A673 (cell line): ENCODE measurements around the gene PNLDC1. TPM values are rescaled to one million over a fixed set of nuclear protein-coding genes. Genes with fewer than 3 reads are reported as not detected.

Experiments
- Bru-seq: library from RNA; stranded (reverse); fragments of 400-500 nt; gene quantifications from one replicate; lab custom pipeline; 2021; lab: Mats Ljungman, UMichigan
- BruChase-seq, 2 experiments: library from RNA; stranded (reverse); fragments of 400-500 nt; gene quantifications; one replicate each; lab custom pipeline; 2021; lab: Mats Ljungman, UMichigan
- BruUV-seq: library from RNA; stranded (reverse); fragments of 400-500 nt; replicated peaks from 2 replicates; lab custom pipeline; 2021; lab: Mats Ljungman, UMichigan
- CTCF ChIA-PET: fragments of 300-600 bp; sonication (Branson Sonifier 250); formaldehyde crosslinking; loops from one replicate; lab custom pipeline; 2022; ENCODE audit warnings: antibody characterized with exemption; lab: Charles Lee
- POLR2A ChIA-PET: fragments of 300-600 bp; sonication (Branson Sonifier 250); formaldehyde crosslinking; loops from one replicate; lab custom pipeline; 2022; ENCODE audit warnings: antibody characterized with exemption; ENCODE audit not compliant: low non-redundant PET; lab: Charles Lee
- DNase-seq: peaks from one replicate; pipeline ENCODE4 v3.0.0-alpha.2; 2015; ENCODE audit warnings: low spot score
- H3K27ac ChIP-seq: fragments of 200-600 bp; sonication (generic); 2 replicates; pipeline ENCODE4 v1.5.1; 2016; ENCODE audit warnings: mixed run types, low read depth, mild to moderate bottlenecking, mixed read lengths, antibody characterized with exemption, low read length; ENCODE audit not compliant: poor library complexity, severe bottlenecking
- H3K27me3 ChIP-seq: fragments of 200-600 bp; sonication (generic); replicated peaks from 2 replicates; pipeline ENCODE4 v1.6.1; 2017; ENCODE audit warnings: mixed run types, low read depth, mild to moderate bottlenecking, mixed read lengths, antibody characterized with exemption, low read length; ENCODE audit not compliant: insufficient read depth, poor library complexity
- H3K36me3 ChIP-seq: fragments of 200-600 bp; sonication (generic); 2 replicates; pipeline ENCODE4 v1.6.1; 2016; ENCODE audit warnings: mixed run types, mild to moderate bottlenecking, mixed read lengths, antibody characterized with exemption, low read length; ENCODE audit not compliant: insufficient read depth, poor library complexity, severe bottlenecking
- H3K4me1 ChIP-seq: fragments of 200-600 bp; sonication (generic); 2 replicates; pipeline ENCODE4 v1.6.1; 2017; ENCODE audit warnings: mixed run types, mild to moderate bottlenecking, mixed read lengths, antibody characterized with exemption, low read length; ENCODE audit not compliant: insufficient read depth, poor library complexity, severe bottlenecking
- H3K4me3 ChIP-seq: fragments of 200-600 bp; sonication (generic); 2 replicates; pipeline ENCODE4 v1.5.1; 2016; ENCODE audit warnings: low read depth, mixed run types, mild to moderate bottlenecking, mixed read lengths, low read length; ENCODE audit not compliant: poor library complexity, severe bottlenecking
- H3K9me3 ChIP-seq: fragments of 200-600 bp; sonication (generic); 2 replicates; pipeline ENCODE4 v1.6.1; 2016; ENCODE audit warnings: mixed run types, low read depth, mild to moderate bottlenecking, mixed read lengths, antibody characterized with exemption, low read length; ENCODE audit not compliant: poor library complexity, severe bottlenecking
- EZH2 ChIP-seq: fragments of 200-600 bp; sonication (generic); IDR thresholded peaks from 2 replicates; pipeline ENCODE4 v1.6.1; 2017; ENCODE audit warnings: borderline replicate concordance, low read depth, mild to moderate bottlenecking, mixed read lengths, antibody characterized with exemption, low read length; ENCODE audit not compliant: poor library complexity, severe bottlenecking
- intact Hi-C: fragments of 100-400 bp; cut with micrococcal nuclease; formaldehyde crosslinking; loops from one replicate; pipeline ENCODE4 v1.10.0; 2022; ENCODE audit not compliant: unreplicated experiment
- long read RNA-seq: library from polyadenylated mRNA; stranded (forward); transcript quantifications from one replicate; pipeline ENCODE4 v2.0.0, GENCODE V29; 2022
- total RNA-seq: library from RNA; stranded (reverse); gene quantifications from 2 replicates; pipeline ENCODE4 v1.2.3, GENCODE V29; 2021
- TF ChIP-seq, protein P1 (sequence below): fragments of 300-800, 200-600 bp; sonication (generic); conservative IDR thresholded peaks from 2 replicates; pipeline ENCODE4 v1.5.1; 2017; ENCODE audit warnings: low read depth, mild to moderate bottlenecking, antibody characterized with exemption, low read length, moderate library complexity, mixed read lengths

The PNLDC1 gene, protein sequence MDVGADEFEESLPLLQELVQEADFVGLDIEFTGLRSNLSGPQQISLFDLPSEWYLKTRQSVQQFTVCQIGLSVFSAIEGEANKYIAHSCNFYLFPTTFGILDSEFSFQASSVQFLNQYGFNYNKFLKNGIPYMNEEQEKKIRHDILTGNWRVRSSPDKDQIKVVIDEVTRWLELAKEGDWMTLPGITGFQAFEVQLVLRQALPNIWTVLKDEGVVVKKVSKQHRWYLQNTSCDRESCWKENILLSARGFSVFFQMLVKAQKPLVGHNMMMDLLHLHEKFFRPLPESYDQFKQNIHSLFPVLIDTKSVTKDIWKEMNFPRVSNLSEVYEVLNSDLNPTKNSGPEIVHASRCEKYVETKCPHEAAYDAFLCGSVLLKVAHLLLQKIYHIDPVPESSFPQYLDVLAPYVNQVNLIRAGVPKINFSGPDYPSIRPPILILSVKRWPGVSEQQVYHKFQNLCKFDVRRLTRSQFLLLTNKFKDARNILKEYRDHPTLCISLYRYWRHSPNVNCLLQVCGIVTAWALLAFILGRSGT
- total RNA-seq, result 0.58 TPM in 1 of 2 replicates, not detected in the other
- percentile 36 among the genes with signal in this experiment for Bru-seq, nascent RNA
- BruChase-seq, experiment 1, labeled RNA remaining after a 2-hour chase, result percentile 39 among the genes with signal in this experiment
- BruChase-seq, experiment 2, labeled RNA remaining after a 6-hour chase, result percentile 37 among the genes with signal in this experiment
- long read RNA-seq, result 0 reads

DNA sequence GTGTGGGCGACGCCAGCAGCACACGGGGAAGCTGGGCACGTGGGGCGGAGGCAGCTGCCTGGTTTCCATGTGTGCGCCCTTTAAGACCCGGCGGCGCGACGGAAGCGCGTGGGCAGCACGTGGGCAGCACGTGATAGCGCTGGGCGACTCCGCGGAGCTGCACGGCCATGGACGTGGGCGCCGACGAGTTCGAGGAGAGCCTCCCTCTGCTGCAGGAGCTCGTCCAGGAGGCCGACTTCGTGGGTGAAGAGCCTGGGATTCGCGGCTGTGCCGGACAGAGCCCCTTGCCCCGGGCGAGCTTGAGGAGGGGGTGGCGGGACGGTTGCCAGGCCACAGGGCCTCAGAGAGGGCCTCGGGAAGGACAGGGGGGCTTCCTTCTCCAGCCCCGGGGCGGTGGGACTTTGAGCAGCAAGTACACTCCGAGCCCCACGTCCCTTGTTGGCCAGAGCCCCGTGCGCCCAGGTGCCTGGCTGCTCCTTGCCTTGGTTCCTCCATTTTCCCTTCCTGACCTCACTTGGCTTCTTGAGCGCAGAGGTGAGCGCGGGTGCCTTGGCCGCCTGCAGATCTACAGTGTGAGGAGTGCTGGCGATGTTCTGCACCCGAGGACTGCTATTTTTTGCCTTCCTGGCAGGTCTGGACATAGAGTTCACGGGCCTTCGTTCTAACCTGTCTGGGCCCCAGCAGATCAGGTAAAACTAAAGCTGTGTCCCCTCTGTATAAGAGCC is at the start of gene PNLDC1:
Gene PNLDC1, plus strand, starts transcription at position 136 of the 725 bp plus-strand sequence. Its CDS starts 32 bp downstream, at position 168.
- no TSS peak for BruUV-seq
- no peak for DNase-seq

DNA sequence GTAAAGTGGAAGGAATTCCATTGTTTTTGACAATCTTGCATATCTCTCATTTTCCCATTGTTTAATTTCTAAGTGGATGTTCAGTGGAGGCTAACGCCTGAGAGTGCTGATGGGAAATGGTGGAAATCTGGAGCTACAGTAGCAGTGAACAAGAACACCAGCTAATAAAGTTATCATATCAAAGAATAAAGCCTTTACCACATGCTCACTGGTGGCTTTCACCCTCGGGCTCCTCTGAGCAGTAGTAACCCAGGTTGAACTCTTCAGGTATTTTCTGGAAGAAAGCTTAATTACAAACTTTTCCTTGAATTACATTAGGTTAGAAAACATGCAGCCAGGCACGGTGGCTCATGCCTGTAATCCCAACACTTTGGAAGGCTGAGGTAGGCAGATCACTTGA is 48.6 kb upstream of the PNLDC1 start:
- no peak for DNase-seq
- intact Hi-C loops, result no loop called here
- ChIA-PET POLR2A (no interaction called here), CTCF (no interaction called here)
- H3K4me3 ChIP-seq, result no peak overlapping the region
- H3K36me3 ChIP-seq, result peaks cover 100% of the 10 kb centered on the region
- TF ChIP-seq, protein P1, sequence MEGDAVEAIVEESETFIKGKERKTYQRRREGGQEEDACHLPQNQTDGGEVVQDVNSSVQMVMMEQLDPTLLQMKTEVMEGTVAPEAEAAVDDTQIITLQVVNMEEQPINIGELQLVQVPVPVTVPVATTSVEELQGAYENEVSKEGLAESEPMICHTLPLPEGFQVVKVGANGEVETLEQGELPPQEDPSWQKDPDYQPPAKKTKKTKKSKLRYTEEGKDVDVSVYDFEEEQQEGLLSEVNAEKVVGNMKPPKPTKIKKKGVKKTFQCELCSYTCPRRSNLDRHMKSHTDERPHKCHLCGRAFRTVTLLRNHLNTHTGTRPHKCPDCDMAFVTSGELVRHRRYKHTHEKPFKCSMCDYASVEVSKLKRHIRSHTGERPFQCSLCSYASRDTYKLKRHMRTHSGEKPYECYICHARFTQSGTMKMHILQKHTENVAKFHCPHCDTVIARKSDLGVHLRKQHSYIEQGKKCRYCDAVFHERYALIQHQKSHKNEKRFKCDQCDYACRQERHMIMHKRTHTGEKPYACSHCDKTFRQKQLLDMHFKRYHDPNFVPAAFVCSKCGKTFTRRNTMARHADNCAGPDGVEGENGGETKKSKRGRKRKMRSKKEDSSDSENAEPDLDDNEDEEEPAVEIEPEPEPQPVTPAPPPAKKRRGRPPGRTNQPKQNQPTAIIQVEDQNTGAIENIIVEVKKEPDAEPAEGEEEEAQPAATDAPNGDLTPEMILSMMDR, result no peak
- no peak for TF ChIP-seq EZH2
- H3K9me3 ChIP-seq, result no peaks in the 10 kb centered on the region
- no TSS peak for BruUV-seq
- H3K27me3 ChIP-seq, result no peaks in the 10 kb centered on the region
- no peaks in the 10 kb centered on the region for H3K4me1 ChIP-seq
- H3K27ac ChIP-seq, result no peak overlapping the region

More for the DNA sequence above, at the start of gene PNLDC1:
- Histone ChIP-seq H3K36me3 (peaks cover 30% of the 10 kb centered on the region), H3K27ac (no peak within 1 kb of the TSS), H3K4me1 (no peaks in the 10 kb centered on the region), H3K4me3 (no peak within 1 kb of the TSS), H3K9me3 (no peaks in the 10 kb centered on the region), H3K27me3 (no peaks in the 10 kb centered on the region)
- intact Hi-C loops, result no loop called here
- POLR2A ChIA-PET, result no interaction called here
- CTCF ChIA-PET, result no interaction called here
- TF ChIP-seq EZH2, result no peak
- TF ChIP-seq, protein P1, result no peak
